ENCODE measurements around the gene MAPK8IP2. TPM values are rescaled to one million over a fixed set of nuclear protein-coding genes. Genes with fewer than 3 reads are reported as not detected.

Gene MAPK8IP2
- total RNA-seq, 6 experiments from 2014 or later: 0.15 to 1.7 (median 0.45) TPM

DNA sequence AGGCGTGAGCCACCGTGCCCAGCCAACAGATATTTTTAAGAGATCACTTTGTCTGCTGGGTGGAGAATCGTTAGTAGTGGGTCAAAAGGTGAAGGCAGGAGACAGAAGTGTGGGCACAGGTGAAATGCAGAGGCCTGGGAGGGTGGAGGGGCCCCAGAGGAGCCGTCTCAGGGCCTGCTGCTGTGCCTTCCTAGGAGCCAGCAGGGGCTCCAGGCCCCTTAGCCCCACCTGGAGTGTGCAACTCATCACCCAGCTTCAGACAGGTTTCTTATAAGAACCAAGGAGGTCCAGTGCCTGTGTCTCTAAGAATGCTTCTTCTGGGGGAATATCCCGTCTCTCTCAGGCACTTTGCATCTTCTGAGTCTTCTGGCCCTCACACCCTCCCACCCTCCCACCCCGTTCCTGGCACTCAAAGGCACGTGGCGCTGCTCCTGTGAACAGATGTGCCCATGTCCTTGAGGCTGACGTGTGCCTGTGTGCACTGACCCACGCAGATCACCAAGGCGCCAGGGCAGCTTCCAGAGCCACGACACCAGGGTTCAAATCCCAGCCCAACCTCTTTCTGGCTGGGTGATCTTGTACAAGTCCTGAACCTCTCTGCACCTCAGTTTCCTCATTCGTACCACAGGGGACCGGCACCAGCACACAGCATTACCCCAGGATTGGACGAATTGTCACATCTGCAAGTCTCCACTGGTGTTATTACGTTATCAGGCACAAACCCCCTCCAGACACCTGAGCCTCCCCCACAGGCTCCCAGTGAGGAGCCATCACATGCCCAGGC lies 23.9 kb downstream of the MAPK8IP2 start:
- no peaks in the 10 kb centered on the region for H3K36me3 ChIP-seq
- intact Hi-C loops (cut with DNase I): loop anchor here in 1 of 2 donors (5.0 kb wide), 1 partner anchor 73 kb away; no protein-coding TSS in a partner anchor
- no peaks in the 10 kb centered on the region for H3K27me3 ChIP-seq
- no peak overlapping the region for H3K27ac ChIP-seq
- peaks cover 0 to 28% (median 6%) of the 10 kb centered on the region in 4 donors for H3K4me1 ChIP-seq
- no peaks in the 10 kb centered on the region for H3K9me3 ChIP-seq
- no peak overlapping the region for H3K4me3 ChIP-seq
- DNase-seq (no peak), ATAC-seq (no peak)
- 81% methylated on average over 8 of the region's 16 CpGs for WGBS (ENCODE audit: insufficient coverage, low coverage, low lambda C conversion rate, missing lambda C conversion rate)
- TF ChIP-seq POLR2A (IDR thresholded peaks at IDR 0.05): no peak

DNA sequence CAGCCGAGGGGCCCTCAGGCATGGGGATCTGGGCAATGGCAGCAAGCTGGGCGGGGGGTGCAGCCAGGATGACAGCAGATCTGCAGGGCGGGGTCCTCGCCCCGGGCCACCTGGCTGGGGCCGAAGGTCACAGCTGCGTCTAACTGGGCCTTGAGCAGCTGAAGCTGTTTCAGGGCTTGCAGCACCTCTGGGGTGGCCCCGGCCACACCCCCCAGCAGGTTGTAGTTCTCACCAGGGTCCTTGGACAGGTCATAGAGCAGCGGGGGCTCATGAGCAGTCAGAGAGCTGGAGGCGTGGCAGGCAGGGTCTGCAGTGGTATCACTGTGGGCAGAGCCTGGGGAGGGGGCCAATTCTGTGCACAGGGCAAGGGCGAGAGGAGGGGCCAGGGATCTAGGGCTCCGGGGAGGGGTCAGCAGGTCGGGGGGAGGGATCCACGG lies 24.6 kb downstream of the MAPK8IP2 start:
- DNase-seq (no peak), ATAC-seq (no peak)
- WGBS (ENCODE audit: insufficient coverage, low coverage, low lambda C conversion rate, missing lambda C conversion rate): no CpG with 5 or more reads among the region's 14 CpGs
- no peak overlapping the region for H3K4me3 ChIP-seq
- no peaks in the 10 kb centered on the region for H3K9me3 ChIP-seq
- no peaks in the 10 kb centered on the region for H3K27me3 ChIP-seq
- peaks cover 0 to 28% (median 6%) of the 10 kb centered on the region in 4 donors for H3K4me1 ChIP-seq
- H3K27ac ChIP-seq: no peak overlapping the region
- intact Hi-C loops (cut with DNase I): loop anchor here in 1 of 2 donors (5.0 kb wide), 1 partner anchor 72 kb away; no protein-coding TSS in a partner anchor
- TF ChIP-seq, protein P1, sequence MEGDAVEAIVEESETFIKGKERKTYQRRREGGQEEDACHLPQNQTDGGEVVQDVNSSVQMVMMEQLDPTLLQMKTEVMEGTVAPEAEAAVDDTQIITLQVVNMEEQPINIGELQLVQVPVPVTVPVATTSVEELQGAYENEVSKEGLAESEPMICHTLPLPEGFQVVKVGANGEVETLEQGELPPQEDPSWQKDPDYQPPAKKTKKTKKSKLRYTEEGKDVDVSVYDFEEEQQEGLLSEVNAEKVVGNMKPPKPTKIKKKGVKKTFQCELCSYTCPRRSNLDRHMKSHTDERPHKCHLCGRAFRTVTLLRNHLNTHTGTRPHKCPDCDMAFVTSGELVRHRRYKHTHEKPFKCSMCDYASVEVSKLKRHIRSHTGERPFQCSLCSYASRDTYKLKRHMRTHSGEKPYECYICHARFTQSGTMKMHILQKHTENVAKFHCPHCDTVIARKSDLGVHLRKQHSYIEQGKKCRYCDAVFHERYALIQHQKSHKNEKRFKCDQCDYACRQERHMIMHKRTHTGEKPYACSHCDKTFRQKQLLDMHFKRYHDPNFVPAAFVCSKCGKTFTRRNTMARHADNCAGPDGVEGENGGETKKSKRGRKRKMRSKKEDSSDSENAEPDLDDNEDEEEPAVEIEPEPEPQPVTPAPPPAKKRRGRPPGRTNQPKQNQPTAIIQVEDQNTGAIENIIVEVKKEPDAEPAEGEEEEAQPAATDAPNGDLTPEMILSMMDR (IDR thresholded peaks at IDR 0.05): no peak
- TF ChIP-seq POLR2A (IDR thresholded peaks at IDR 0.05): no peak
- no peaks in the 10 kb centered on the region for H3K36me3 ChIP-seq

DNA sequence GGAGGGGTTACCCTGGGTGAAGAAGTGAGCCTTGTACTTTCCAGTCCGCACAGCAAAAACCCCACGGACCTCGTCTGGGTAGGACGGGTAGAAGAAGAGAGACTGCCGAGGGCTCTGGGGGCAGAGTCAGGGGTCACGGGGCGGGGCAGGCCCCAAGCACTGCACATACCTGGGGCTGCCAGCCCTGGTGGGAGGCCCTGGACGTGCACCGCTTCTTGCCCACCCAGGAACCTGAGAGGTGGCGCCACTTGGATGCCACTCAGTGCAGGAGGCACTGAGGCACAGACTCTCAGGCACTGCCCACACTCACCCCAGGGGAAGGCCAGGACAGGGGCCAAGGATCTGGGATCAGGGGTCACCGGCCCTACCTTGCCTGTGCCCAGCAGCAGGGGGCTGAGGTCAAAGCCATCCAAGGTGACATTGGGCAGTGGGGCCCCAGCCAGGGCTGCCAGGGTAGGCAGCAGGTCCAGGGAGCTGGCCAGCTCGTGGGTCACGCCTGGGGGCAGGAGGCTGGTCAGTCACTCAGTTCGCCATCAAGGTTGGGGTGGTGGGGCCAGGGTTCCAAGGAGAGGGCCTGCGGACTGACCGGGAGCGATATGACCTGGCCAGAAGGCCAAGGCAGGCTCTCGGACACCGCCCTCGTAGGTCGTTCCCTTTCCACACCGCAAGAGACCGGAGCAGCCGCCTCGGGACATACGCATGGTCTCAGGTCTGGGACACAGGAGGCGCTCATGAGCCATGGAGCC lies 25.1 kb downstream of the MAPK8IP2 start:
- Histone ChIP-seq H3K9me3 (no peaks in the 10 kb centered on the region), H3K4me1 (peaks cover 0 to 25% (median 6%) of the 10 kb centered on the region in 4 donors), H3K27me3 (no peaks in the 10 kb centered on the region), H3K27ac (no peak overlapping the region), H3K36me3 (no peaks in the 10 kb centered on the region), H3K4me3 (no peak overlapping the region)
- ATAC-seq (no peak), DNase-seq (no peak)
- intact Hi-C loops (cut with DNase I): loop anchor here in 1 of 2 donors (5.0 kb wide), 1 partner anchor 72 kb away; no protein-coding TSS in a partner anchor
- TF ChIP-seq, protein P1 (IDR thresholded peaks at IDR 0.05): peak in 2 of 4 donors; percentile 15 to 16
- TF ChIP-seq POLR2A (IDR thresholded peaks at IDR 0.05): no peak
- WGBS (ENCODE audit: insufficient coverage, low coverage, low lambda C conversion rate, missing lambda C conversion rate): no CpG with 5 or more reads among the region's 27 CpGs

DNA sequence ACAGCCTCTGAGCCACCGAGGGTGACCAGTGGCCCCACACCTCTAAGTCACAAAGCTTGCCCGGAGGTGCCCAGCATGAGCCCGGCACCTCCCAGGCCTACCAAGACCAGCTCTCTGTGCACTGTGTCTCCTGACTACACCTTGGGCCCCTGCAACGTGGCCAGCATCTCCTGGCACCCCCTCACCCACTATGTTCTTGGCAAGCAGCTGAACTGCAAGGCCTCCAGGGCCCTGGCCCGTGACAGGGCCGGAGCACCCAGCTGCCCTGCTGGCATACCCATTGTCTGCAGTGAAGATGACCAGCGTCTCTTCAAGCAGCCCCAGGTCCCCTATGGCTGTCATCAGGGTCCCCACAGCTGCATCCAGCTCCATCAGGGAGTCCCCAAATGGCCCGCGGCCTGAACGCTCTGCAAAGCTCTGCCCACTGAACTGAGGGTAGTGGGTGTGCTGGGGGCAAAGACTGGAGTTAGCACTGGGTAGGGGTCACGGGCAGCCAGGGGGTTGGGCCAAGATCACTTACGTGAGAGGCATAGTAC lies 25.8 kb downstream of the MAPK8IP2 start:
- Histone ChIP-seq H3K9me3 (no peaks in the 10 kb centered on the region), H3K36me3 (no peaks in the 10 kb centered on the region), H3K27me3 (no peaks in the 10 kb centered on the region), H3K4me3 (no peak overlapping the region), H3K27ac (no peak overlapping the region), H3K4me1 (peaks cover 0 to 19% (median 5%) of the 10 kb centered on the region in 4 donors)
- no peak for TF ChIP-seq POLR2A (IDR thresholded peaks at IDR 0.05)
- TF ChIP-seq, protein P1 (IDR thresholded peaks at IDR 0.05): no peak
- DNase-seq (no peak), ATAC-seq (no peak)
- intact Hi-C loops (cut with DNase I): loop anchor here in 1 of 2 donors (5.0 kb wide), 1 partner anchor 71 kb away; no protein-coding TSS in a partner anchor
- 92% methylated on average over 4 of the region's 12 CpGs for WGBS (ENCODE audit: insufficient coverage, low coverage, low lambda C conversion rate, missing lambda C conversion rate)

Measured in right lobe of liver (tissue), 6 donors.